ENCODE measurements around the gene JUN.

- TF ChIP-seq CTCF (IDR thresholded peaks at IDR 0.05 in 8 of 11, conservative IDR thresholded peaks at IDR 0.05 in 3 of 11) = no peak
- no peak for TF ChIP-seq POLR2A (IDR thresholded peaks at IDR 0.05)
These were observed 46.0 kb upstream of the JUN start for GRCh38 chr1:58829866-58830265.
